ENCODE results near the gene LBHD2.

LBHD2 gene

GRCh38 chr14:103132381-103133209 lies 48.6 kb downstream of the LBHD2 start:
- DNase-seq: no peak

- no peak for DNase-seq
Observed at GRCh38 chr14:103133210-103134140, 49.5 kb downstream of the LBHD2 start.

GRCh38 chr14:103134405-103134804 lies 50.4 kb downstream of the LBHD2 start:
- DNase-seq: no peak

GRCh38 chr14:103134919-103135318 lies 50.9 kb downstream of the LBHD2 start:
- DNase-seq: no peak

GRCh38 chr14:103135333-103136260 lies 51.6 kb downstream of the LBHD2 start:
- DNase-seq: no peak

GRCh38 chr14:103136388-103137271 lies 52.6 kb downstream of the LBHD2 start:
- DNase-seq: no peak

GRCh38 chr14:103137689-103138300 lies 53.8 kb downstream of the LBHD2 start:
- no peak for DNase-seq

GRCh38 chr14:103138301-103139131 lies 54.5 kb downstream of the LBHD2 start:
- DNase-seq: peak; percentile 75

GRCh38 chr14:103139132-103140025 lies 55.4 kb downstream of the LBHD2 start:
- DNase-seq: no peak
